HG02623 (cell line): ENCODE data around the gene PICK1.

Experiments
- ATAC-seq: cut with Tn5 transposase; IDR thresholded peaks from one replicate; pipeline ENCODE4 v1.9.1; 2021; ENCODE audit warnings: moderate library complexity; ENCODE audit not compliant: unreplicated experiment

PICK1 gene

DNA sequence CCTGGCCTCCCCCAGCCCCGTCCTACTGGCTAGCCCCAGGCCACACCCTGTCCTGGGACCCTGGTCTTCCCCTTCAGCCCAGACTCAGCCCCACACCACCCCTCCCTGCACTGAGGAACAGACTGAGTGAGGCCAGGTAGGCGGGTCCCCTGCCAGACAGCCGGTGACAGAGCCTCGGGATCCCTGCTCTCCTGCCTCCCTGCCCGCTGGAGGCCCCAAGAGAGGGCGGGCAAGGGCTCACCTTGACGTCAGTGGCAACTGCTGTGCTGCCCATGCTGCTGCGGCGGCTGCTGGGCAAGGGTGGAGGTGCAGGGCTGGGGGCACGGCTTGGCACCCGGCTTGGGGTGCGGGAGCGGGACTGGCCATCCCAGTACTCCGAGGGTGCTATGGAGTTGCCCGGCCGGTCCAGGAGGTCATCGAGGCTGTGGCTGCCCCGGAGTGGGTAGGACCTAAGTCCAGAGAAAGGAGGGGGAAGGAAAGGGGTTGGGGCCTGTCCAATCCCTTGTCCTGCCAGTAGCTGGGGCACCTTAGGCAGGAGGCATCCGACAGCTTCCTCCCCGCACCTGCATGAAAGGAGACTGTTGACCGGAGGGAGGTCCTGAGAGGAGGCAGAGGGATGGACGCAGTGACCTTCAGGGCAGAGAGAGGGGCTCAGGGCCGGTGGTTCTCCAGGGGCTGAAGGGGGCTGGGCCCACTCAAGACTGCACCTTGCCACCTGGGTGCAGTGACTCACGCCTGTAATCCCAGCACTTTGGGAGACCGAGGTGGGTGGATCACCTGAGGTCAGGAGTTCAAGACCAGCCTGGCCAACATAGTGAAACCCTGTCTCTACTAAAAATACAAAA is 29.0 kb downstream of the PICK1 start:
- no peak for ATAC-seq

DNA sequence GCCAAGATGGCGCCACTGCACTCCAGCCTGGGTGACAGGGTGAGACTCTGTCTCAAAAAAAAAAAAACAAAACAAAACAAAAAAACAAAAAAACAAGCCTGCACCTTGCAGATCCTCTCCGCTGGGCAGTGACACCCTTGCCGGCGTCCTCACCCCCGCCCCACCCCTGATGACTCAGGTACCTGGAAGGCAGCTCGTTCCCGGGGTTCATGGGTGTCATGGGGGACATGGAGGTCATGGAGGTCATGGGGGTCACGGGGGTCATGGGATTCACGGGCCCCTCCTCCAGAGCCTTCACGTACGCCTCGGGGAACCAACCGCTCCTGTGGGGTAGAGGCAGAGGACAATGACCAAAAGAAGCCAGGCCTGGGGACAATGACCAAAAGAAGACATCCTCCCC is 29.7 kb downstream of the PICK1 start:
- no peak for ATAC-seq

DNA sequence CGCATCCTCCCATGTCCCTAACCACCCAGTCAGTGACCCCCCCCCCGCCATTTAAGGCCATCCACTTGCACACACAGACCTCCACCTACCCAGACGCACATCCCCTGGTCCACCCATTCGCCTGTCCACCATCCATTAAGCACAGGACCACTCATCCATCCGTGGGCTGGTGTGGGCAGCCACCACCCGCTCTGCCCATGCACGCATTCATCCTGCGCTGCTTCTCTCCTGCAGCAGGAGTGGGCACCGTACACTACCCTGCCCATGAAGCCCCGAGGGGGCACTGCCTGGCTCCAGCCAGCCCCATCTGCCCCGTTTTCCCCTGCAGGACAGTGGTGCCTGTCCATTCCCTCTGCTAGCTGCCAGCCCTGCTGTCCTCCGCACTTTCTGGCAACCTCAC is 30.7 kb downstream of the PICK1 start:
- no peak for ATAC-seq

DNA sequence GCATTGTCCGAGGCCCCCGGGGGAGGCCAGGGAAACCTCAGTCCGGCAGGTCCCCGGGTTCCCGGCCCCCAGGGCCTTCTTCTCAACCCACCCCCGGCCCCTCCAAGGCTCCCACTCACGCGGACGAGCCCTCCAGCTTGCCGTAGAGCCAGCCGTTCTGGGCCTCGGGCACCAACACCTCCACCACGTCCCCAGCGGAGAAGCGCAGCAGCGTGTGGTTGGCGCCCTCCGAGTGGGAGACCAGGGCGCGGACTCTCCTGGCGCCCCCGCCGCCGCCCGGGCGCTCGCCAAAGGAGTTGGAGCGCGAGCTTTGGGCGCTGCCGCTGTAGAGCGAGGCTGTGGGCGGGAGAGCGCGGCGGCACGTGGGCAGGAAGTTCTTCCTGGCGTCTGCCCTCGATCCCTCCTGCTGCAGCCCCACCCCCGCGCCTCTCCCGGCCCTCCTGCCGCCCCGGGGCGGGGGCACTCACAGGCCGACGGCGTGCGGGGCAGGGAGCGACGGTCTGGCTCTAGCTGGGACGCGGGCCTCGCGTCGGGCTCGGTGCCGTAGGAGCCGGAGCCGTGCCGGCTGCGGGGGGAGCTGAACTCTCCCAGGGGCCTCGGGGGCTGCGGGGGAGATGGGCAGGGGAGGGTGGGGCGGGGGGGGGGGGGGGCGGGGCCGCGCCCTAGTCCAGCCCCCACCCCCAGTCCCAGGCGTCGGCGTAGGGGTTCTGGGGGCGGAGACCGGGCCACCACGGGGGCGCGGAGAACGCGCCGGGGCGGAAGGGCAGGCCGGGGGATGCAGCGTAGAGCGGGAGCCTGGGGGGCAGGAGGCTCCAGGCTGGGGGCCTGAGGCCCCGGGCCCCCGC is 31.6 kb downstream of the PICK1 start:
- ATAC-seq = no peak

DNA sequence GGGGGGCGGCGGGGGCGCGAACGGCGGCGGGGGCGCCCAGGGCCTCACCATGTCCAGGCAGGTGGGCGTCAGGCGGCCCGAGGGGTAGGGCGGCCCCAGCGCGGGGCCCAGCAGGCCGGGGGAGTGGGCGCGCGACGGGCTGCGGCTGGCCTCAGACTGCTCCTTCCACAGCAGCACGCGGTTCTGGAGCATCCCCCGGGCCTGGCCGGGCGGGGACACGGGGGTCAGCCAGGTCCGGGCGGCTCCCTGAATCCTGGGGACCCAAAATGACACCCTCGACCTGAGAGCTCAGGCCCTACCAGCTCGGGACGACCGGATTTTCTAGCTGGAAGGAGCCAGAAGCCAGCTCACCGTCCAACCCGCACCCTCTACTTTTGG is 32.3 kb downstream of the PICK1 start:
- no peak for ATAC-seq

DNA sequence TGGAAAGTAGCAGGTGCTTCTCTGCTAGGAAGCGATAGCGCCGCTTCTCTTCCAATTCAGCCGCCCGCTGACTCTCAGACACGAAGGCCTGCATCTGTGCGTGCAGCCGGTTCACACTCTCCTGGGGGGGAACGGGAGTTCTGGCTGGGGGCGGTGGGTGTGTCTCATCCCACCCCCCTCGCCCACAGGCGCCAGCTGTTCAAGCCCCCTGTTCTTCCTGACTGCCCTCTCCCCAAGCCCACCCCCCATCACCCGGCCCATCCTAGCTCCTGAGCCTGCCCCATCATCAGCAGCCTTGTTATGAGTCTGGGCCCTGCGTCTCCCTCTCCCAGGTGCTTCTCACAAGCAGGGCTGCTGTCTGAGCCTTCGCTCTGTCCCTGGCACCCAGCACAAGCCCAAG is 39.9 kb downstream of the PICK1 start:
- ATAC-seq = no peak

DNA sequence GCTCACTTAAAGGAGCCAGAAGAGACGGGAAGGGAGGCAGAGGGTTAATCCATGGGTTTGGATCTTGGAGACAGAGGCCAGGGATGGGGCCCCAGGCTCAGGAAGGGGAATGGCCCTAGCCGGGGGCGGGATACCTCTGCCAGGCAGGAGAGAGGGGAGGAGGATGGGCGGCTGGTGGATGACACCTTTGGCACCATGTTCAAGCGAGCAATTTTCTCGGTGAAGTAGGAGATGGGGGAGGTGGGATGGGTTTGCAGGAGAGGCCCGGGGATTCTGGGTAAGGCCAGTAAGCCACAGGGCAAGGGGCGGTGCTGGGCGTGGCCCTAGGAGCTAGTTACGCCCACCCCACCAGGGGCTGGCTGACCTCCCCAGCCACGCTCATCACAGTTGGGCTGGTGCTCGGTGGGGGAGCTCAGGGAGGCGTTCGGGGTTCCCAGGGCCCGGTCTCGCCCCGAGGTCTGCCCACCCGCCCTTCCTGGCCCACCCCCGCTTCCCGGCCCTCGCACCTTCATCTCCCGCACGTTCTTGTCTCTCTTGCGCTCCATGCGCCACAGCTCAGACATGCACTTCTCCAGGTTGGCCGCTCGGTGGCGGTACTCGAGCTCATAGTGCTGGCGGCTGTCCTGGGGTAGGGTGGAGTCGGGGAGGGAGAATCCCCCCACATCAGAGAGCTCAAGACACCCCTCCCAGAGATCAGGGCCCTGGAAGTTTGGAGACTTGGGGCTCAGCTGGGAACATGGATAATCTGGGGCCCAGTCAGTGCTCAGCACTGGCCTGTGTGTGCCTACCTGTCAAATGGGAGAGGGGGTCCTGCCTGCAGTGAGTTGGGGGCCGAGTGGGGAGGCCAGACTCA is 40.6 kb downstream of the PICK1 start:
- ATAC-seq = no peak

DNA sequence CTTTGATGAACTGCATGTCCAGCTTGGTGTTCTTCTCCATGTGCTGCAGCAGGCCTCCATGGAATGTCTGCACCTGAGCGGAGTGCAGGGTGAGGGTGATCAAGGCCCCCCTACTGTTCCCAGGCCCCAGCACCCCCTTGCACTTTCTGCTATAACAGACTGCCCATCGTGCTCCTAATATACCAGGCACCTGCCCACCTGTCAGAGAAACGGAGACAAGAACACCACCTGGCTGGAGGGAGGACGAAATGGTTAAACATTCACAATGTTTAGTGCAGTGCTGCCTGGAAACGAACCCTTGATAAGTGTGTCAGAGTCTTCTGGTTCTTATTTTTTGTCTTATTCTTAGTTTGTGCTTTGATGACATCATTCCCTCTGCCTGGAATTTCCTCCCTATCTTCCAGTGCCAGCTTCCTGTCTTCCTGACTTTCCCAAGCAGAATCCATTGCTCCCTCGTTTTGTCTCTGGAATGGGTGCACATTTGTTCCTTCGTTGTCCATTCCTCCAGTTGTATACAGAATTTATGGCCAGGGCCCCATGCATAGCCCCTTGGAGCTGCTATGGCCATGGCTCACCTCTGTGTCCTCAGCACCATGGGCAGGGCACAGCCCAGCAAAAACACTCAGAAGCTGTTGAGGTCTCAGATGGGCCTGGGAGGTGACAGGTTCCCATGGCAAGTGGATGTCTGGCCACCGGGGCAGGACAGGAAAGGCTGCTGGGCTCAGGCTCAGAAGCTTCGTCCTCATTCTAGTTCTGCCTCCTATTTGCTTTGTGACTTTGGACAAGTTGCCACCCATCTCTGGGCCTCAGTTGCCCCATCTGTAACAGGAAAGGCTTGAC is 41.4 kb downstream of the PICK1 start:
- ATAC-seq = no peak

DNA sequence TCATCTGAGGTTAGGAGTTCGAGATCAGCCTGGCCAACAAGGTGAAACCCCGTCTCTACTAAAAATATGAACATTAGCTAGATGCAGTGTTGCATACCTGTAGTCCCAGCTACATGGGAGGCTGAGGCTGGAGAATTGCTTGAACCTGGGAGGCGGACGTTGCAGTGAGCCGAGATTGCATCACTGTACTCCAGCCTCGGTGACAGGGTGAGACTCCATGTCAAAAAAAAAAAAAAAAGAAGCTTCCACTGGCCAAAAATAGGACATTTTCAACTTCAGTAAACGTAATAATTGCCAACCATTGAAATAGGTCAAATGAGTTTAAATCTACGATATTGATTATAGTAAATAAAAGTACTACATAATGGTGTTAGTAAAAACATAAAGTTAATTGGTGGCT is 46.4 kb downstream of the PICK1 start:
- ATAC-seq = no peak

DNA sequence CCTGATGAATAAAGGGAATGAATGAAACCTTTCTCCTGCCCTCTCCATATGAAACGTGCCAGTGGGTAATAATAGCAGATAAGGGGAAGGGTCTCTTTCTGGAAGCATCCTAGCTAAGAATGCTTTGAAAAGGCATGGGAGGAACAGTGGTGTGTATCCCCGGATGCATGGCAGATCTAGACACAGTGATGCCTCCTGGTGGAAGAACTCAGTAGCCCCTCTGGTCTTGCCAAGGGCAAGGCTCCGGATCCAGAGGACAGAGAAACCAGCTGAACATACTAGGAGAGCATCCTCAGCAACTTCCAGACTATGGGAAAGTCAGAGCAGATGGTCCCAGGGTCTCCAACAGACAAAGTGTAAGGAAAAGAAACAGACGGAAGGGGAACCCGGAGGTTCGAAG is 46.9 kb downstream of the PICK1 start:
- no peak for ATAC-seq

DNA sequence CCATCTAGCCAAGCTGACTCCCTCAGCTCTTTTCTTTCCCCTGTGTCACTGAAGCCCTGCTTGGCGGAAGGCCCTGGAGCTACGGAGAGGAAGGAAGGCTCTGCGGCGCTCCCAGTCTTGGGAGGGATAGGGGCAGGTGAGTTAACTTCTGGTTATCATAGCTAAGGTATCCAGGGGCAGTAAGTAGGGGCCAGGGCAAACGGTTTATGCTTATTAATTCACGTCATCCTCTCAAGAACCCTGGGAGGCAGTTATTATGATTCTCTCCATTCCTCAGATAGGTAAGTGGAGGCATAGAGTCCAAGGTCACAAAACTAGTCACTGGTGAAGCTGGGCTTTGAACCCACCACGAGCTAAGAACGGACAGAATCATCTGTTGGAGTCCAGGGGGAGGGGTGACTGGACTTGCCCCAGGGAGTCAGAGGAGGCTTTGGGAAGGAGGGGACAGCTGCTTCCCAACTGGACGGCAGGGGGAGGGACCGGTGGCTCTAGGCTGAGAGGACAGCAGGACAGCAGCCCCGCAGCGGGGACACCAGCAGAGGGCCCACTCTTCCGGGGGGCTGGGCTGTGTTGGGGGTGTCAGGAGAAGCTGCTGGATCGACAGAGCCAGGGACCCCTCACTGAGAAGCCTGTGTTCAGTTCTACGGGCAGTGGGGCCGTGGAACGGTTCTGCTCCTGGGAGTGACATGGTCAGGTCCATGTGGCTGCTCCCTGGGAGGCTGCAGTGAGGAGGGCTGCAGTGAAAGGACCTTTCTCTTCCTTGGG is 49.8 kb downstream of the PICK1 start:
- no peak for ATAC-seq

DNA sequence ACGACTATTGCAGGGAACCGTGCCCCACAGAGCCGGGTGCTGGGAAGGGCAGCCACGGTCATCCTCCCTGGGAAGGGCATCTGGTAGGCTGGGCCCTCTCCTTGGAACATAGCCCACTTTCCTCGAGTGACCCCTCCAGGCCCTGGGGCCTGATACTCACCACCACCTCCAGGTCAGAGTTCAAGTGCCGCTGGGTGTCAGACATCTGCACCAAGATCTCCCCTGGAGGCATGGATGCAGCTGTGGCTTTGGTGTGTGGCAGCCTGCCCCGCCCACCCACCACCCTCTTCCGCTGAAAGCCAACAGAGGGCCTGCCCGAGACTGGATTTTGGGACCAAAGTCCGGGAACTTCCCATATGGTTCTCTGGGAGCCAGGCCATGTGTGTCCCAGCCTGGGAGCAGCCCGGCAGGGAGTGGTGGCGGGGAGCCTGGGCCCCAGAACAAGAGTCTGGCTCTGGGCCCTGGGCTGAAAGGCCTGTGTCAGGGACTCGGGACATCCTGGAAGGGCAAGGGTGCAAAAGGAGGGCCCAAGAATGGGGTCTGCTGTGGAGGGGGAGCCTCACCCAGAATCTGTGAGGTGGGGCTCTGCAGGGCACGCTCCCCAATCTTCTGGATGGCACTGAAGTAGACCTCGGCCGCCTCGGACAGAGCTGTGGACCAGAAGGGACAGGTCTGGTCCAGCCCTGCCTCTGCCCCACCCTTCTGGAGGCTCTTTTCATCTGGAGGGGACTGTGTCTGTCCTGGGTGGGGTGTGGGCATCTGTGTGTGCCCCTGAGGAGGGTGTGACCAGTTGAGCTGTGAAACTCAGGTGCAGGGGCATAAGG is 50.7 kb downstream of the PICK1 start:
- no peak for ATAC-seq

DNA sequence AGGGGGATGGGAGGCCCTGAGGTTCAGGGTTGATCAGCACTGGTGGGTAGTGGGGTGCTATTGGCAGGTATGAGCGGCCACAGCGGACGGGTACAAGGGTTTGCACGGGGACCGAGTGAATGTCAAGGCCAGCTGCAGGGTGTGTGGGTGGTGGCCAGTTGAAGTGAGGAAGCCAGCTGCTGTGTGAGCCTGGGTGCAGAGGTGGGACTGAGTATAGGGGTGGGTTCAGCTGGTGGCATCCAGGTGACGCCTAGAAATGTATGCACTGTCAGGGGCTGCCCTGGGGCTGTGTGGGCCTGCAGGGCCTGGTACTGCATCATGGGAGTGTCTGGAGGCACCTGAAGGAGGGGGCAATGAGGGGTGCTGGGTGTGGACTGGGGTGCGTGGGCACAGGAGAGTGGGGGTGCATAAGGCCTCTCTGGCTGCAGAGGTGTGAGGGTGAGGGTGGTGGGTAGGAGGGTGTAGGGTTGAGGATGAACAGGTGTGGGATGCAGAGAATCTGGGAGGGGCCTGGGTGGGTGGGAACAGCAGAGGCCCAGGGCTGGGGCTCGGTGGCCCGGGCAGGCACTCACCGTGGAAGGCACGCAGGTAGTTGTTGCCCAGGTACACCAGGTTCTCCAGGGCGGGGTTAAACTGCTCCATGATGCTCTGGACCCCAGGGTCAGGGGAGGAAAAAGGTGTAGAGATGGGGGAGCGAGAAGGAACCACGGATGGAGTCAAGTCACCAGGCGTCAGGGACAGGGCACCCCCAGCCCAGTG is 51.5 kb downstream of the PICK1 start:
- ATAC-seq = no peak

DNA sequence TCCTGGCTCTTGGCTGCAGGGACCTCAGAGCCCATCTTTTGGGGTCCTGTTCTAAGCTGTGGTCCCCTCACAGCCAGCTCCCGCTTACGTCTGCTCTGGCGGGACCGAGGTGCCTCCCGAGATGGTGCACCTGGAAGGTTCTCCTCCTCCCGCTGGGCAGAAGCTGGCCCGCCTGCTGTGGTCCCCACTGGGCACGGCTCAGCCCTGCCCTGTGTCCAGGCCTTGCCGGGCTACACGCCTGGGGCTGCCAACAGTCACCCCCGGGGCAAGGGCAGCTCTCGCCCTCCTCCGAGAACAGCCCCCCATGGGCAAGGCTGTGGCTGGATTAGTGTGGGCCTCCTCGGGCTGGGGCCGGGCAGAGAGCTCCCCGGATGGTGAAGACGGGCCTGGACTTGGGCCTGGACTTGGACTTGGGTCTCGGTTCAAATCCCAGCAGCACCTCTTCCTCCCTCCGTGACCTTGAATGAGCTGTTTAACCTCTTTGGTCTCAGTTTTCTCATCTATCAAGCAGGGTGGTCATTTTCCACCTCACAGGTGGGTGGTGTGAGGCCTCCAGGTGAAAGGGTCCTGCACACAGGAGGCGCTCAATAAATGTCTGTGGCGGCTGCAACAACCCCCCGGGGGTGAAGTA is 52.3 kb downstream of the PICK1 start:
- ATAC-seq = no peak

DNA sequence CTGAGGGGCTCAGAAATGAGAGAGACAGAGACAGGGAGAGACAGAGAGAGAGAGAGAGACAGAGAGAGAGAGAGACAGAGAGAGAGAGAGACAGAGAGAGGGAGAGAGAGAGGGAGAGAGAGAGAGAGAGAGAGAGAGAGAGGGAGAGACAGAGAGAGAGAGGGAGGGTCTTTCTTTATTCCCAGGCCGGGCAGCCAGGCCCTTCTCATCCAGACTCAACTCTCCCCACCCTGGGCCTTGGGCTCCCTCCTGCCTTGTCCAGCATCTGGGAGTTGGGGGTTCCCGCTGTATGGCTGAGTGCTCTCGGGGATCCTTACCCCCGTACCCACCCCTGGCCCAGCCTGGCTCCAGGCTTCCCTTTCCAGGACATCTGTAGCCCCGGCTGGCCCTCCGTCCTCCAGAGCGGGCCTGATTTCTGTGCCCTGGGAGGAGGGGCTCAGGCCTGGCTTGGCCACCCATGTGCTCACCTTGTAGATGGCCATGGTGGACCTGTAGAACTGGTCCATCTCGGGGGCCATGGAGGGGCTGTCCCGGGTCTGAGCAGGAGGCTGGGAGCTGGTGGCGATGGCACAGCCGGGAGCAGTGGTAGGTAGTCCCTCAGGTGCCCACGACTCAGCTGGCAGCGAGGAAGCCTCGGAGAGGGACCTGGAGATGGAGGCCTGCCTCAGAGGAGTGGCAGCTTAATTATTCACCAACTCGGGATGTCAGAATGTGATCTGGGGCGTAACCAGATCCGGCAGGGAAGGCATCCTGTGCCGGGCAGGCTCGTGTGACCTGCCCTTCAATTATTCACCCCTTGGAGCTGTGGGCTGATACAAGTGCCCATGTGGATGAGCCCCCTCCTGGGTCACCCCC is 53.0 kb downstream of the PICK1 start, which contains the start of gene BAIAP2L2:
Gene BAIAP2L2, minus strand, starts transcription at position 677 of the 855 bp plus-strand sequence. Its CDS starts 159 bp downstream, at position 518.
- ATAC-seq = no peak
